ENCODE results near the gene HMCN2. TPM values are rescaled to one million over a fixed set of nuclear protein-coding genes. Genes with fewer than 3 reads are reported as not detected.

The HMCN2 gene
- total and polyA plus RNA-seq, 5 donors: 2.3 to 6.1 (median 4.2) TPM

DNA sequence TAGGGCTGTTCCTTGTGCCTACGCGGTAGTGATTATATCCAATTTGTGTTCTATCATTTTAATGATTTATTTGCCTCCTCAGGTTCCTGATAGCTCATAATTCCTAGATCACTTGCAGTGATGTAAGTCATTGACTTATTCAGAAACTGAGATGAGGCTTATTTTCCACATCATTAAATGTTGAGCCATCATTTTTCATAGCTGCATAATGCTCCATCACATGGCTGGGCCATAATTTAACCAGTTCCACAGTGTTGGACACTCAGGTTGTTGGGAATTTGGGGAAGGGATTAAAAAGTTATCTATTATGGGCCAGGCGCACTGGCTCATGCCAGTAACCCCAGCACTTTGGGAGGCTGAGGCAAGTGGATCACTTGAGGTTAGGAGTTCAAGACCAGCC lies 35.8 kb upstream of the HMCN2 start:
- Histone ChIP-seq H3K4me3 (ENCODE audit: low read length) (no peak overlapping the region), H3K27ac (ENCODE audit: low read length) (no peak overlapping the region), H3K4me1 (ENCODE audit: control insufficient read depth, insufficient read depth, low read length) (no peaks in the 10 kb centered on the region), H3K27me3 (ENCODE audit: control insufficient read depth, insufficient read depth) (no peaks in the 10 kb centered on the region), H3K9me3 (ENCODE audit: control insufficient read depth, low read length) (peaks cover 3% of the 10 kb centered on the region)
- WGBS: 65% methylated on average over 3 of the region's 3 CpGs
- intact Hi-C loops (cut with DNase I): loop anchor here in 1 of 4 donors (10.0 kb wide), 1 partner anchor 115 kb away; no protein-coding TSS in a partner anchor
- no peak for ATAC-seq
- DNase-seq: no peak

GRCh38 chr9:130230631-130231030 lies 34.9 kb upstream of the HMCN2 start:
- ATAC-seq: no peak
- WGBS: 39% methylated on average over 1 of the region's 1 CpG

GRCh38 chr9:130232899-130233586 lies 32.5 kb upstream of the HMCN2 start:
- no peak for ATAC-seq
- no peaks in the 10 kb centered on the region for H3K27me3 ChIP-seq (ENCODE audit: control insufficient read depth, insufficient read depth)
- H3K4me1 ChIP-seq (ENCODE audit: control insufficient read depth, insufficient read depth, low read length): no peaks in the 10 kb centered on the region
- no peaks in the 10 kb centered on the region for H3K9me3 ChIP-seq (ENCODE audit: control insufficient read depth, low read length)
- WGBS: 78% methylated on average over 27 of the region's 27 CpGs
- no peak overlapping the region for H3K4me3 ChIP-seq (ENCODE audit: low read length)
- peak in 1 of 3 donors; percentile 39 for DNase-seq
- intact Hi-C loops (cut with DNase I): loop anchor here in 1 of 4 donors (10.0 kb wide), 1 partner anchor 112 kb away; no protein-coding TSS in a partner anchor
- no peak overlapping the region for H3K27ac ChIP-seq (ENCODE audit: low read length)

More at GRCh38 chr9:130230631-130231030, 34.9 kb upstream of the HMCN2 start:
- intact Hi-C loops (cut with DNase I): loop anchor here in 1 of 4 donors (10.0 kb wide), 1 partner anchor 114 kb away; no protein-coding TSS in a partner anchor
- H3K9me3 ChIP-seq (ENCODE audit: control insufficient read depth, low read length): peaks cover 3% of the 10 kb centered on the region
- H3K4me3 ChIP-seq (ENCODE audit: low read length): no peak overlapping the region
- no peak overlapping the region for H3K27ac ChIP-seq (ENCODE audit: low read length)
- H3K4me1 ChIP-seq (ENCODE audit: control insufficient read depth, insufficient read depth, low read length): no peaks in the 10 kb centered on the region
- H3K27me3 ChIP-seq (ENCODE audit: control insufficient read depth, insufficient read depth): no peaks in the 10 kb centered on the region
- DNase-seq: no peak

GRCh38 chr9:130233587-130233945 lies 32.0 kb upstream of the HMCN2 start:
- H3K4me3 ChIP-seq (ENCODE audit: low read length): no peak overlapping the region
- WGBS: 91% methylated on average over 8 of the region's 8 CpGs
- H3K27ac ChIP-seq (ENCODE audit: low read length): no peak overlapping the region
- no peaks in the 10 kb centered on the region for H3K27me3 ChIP-seq (ENCODE audit: control insufficient read depth, insufficient read depth)
- H3K4me1 ChIP-seq (ENCODE audit: control insufficient read depth, insufficient read depth, low read length): no peaks in the 10 kb centered on the region
- intact Hi-C loops (cut with DNase I): loop anchor here in 1 of 4 donors (10.0 kb wide), 1 partner anchor 111 kb away; no protein-coding TSS in a partner anchor
- no peak for ATAC-seq
- peak in 1 of 3 donors; percentile 16 for DNase-seq
- H3K9me3 ChIP-seq (ENCODE audit: control insufficient read depth, low read length): no peaks in the 10 kb centered on the region

DNA sequence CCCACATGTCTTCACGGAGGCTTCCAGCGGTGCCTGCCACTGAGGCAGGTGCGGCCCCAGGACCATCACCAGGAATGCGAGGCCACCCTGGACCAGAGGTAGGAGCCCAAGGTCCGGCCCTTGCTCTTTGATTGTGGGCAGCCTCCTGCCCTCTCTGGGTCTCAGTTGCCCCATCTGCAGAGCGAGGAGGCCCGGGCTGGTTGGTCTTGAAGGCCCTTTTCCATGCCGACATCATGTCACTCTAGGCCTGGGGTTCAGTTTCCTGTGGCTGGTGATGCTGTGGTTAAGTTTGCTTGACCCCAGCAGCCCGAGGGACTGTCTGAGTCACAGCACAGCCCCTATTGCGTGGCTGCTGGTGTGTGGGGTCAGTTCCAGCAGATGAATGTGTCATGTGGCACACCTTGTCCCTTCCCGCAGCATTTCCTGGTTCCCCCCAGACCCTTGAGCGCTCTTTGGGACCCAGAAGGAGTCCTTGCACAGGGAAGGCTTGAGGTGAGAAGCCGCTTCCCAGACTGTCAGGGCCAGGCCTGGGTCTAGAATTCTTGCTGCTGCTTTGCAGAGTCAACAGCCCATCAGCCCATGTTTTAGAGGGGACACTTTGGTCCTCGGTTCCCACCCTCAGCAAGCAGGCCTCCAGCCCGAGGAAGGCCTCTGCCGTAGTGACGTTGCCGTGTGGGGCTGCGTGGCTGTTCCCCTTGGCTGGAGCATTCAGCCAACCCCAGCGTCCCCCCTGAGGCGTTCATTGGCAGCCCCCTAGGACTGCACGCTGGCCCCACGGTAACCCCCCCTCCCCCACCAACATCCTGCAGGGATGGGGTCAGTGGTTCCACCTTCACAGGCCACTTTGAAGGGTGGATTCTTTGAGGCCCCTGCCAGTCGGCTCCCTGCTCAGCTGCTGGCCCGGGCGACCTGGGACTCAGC lies 31.0 kb upstream of the HMCN2 start:
- ATAC-seq (no peak), DNase-seq (peak in 1 of 3 donors; percentile 51)
- H3K9me3 ChIP-seq (ENCODE audit: control insufficient read depth, low read length): no peaks in the 10 kb centered on the region
- H3K27me3 ChIP-seq (ENCODE audit: control insufficient read depth, insufficient read depth): no peaks in the 10 kb centered on the region
- H3K4me3 ChIP-seq (ENCODE audit: low read length): no peak overlapping the region
- intact Hi-C loops (cut with DNase I): loop anchor here (5.0 to 10.0 kb wide), 3 partner anchors 108 to 127 kb away; no protein-coding TSS in a partner anchor
- H3K4me1 ChIP-seq (ENCODE audit: control insufficient read depth, insufficient read depth, low read length): no peaks in the 10 kb centered on the region
- 81% methylated on average over 26 of the region's 26 CpGs for WGBS
- H3K27ac ChIP-seq (ENCODE audit: low read length): no peak overlapping the region

GRCh38 chr9:130235558-130236435 lies 29.8 kb upstream of the HMCN2 start:
- DNase-seq: peak; percentile 64 to 86 (median 86)
- Histone ChIP-seq H3K4me1 (ENCODE audit: control insufficient read depth, insufficient read depth, low read length) (no peaks in the 10 kb centered on the region), H3K27ac (ENCODE audit: low read length) (no peak overlapping the region), H3K9me3 (ENCODE audit: control insufficient read depth, low read length) (no peaks in the 10 kb centered on the region), H3K4me3 (ENCODE audit: low read length) (no peak overlapping the region), H3K27me3 (ENCODE audit: control insufficient read depth, insufficient read depth) (no peaks in the 10 kb centered on the region)
- 42% methylated on average over 45 of the region's 45 CpGs for WGBS
- intact Hi-C loops (cut with DNase I): loop anchor here (1.0 to 10.0 kb wide), 4 partner anchors 107 to 128 kb away; no protein-coding TSS in a partner anchor
- ATAC-seq: peak; percentile 49 to 50

- no peaks in the 10 kb centered on the region for H3K9me3 ChIP-seq (ENCODE audit: control insufficient read depth, low read length)
- WGBS: 59% methylated on average over 10 of the region's 10 CpGs
- H3K4me1 ChIP-seq (ENCODE audit: control insufficient read depth, insufficient read depth, low read length): no peaks in the 10 kb centered on the region
- H3K4me3 ChIP-seq (ENCODE audit: low read length): no peak overlapping the region
- no peaks in the 10 kb centered on the region for H3K27me3 ChIP-seq (ENCODE audit: control insufficient read depth, insufficient read depth)
- intact Hi-C loops (cut with DNase I): loop anchor here (1.0 to 10.0 kb wide), 4 partner anchors 106 to 129 kb away; no protein-coding TSS in a partner anchor
- DNase-seq (peak in 2 of 3 donors; percentile 44 to 55), ATAC-seq (no peak)
- H3K27ac ChIP-seq (ENCODE audit: low read length): no peak overlapping the region
Observed at GRCh38 chr9:130236436-130236985, 29.0 kb upstream of the HMCN2 start.

DNA sequence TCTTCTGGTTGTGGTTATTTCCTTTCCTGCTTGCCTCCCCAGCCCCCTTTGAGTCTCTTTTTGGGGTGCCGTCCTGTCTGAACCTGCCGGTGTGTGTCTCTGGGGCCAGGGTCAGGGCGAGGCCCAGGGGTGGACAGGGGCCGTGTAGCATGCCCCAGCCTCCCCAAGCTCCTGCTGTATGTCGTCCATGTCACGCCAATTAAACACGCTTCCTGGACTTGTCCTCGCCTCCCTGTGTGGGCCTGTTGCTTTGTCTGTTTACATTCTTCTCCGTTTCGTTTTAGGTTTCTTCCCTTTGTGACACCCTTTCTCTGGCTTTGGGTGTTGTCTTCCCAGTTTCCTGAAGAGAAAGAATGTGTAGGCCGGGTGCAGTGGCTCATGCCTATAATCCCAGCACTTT lies 28.5 kb upstream of the HMCN2 start:
- Histone ChIP-seq H3K27me3 (ENCODE audit: control insufficient read depth, insufficient read depth) (no peaks in the 10 kb centered on the region), H3K9me3 (ENCODE audit: control insufficient read depth, low read length) (no peaks in the 10 kb centered on the region), H3K27ac (ENCODE audit: low read length) (no peak overlapping the region), H3K4me1 (ENCODE audit: control insufficient read depth, insufficient read depth, low read length) (no peaks in the 10 kb centered on the region), H3K4me3 (ENCODE audit: low read length) (no peak overlapping the region)
- intact Hi-C loops (cut with DNase I): loop anchor here (5.0 to 10.0 kb wide), 3 partner anchors 105 to 130 kb away; no protein-coding TSS in a partner anchor
- 79% methylated on average over 11 of the region's 11 CpGs for WGBS
- DNase-seq: peak in 1 of 3 donors; percentile 43
- ATAC-seq: no peak

DNA sequence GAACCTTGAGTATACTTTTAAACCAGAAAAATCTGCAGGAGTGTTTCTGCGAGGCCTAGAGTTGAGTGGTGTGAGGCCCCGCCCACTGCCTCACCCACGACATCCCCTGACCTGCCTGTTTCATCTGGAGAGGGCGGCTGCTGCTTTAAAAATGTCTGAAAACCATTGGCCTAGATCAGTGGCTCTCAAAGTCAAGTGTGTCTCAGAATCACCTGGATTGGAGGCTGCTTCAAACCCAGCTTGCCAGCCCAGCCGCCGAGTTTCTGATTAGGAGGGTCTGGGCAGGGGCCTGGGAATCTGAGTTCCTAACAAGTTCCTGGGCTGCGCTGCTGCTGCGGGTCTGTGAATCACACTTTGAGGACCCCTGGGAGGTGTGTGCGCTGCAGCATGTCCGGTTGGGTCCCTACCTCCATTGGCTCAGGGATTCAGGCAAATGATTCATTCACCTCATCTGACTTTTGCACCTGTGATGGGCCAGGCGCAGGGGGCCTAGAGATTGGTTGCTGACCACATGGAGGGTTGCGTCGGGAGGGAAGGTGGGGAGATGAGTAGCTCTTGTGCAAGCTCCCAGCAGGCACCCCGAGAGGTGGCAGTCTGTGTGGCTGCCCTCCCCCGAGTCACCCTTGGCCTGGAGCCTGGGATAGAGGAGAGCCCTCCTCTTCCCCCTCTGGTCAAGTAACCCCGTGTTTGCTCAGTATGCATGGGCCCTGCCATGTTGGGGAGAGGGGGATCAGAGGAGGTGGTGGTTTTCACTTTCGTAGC lies 27.6 kb upstream of the HMCN2 start:
- H3K4me1 ChIP-seq (ENCODE audit: control insufficient read depth, insufficient read depth, low read length): no peaks in the 10 kb centered on the region
- intact Hi-C loops (cut with DNase I): loop anchor here (5.0 to 10.0 kb wide), 3 partner anchors 104 to 131 kb away; no protein-coding TSS in a partner anchor

More for the DNA sequence above, 27.6 kb upstream of the HMCN2 start:
- ATAC-seq: no peak
- H3K9me3 ChIP-seq (ENCODE audit: control insufficient read depth, low read length): no peaks in the 10 kb centered on the region
- DNase-seq: peak in 1 of 3 donors; percentile 46
- H3K27me3 ChIP-seq (ENCODE audit: control insufficient read depth, insufficient read depth): no peaks in the 10 kb centered on the region
- H3K4me3 ChIP-seq (ENCODE audit: low read length): no peak overlapping the region
- H3K27ac ChIP-seq (ENCODE audit: low read length): no peak overlapping the region
- WGBS: 80% methylated on average over 17 of the region's 17 CpGs
